ENCODE results near the gene GTF3C6.
"Not testable (repeated sequence)": the region's sequence is repeated elsewhere in the genome, so short reads cannot be mapped to it uniquely, and the experiment has no call there.

Gene GTF3C6, protein sequence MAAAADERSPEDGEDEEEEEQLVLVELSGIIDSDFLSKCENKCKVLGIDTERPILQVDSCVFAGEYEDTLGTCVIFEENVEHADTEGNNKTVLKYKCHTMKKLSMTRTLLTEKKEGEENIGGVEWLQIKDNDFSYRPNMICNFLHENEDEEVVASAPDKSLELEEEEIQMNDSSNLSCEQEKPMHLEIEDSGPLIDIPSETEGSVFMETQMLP

GRCh38 chr6:110958329-110959192 lies at the start of gene GTF3C6:
GTF3C6 (plus strand) TSS chr6:110958706; CDS start chr6:110958770, 64 bp downstream.
- DNase-seq: peak; percentile 95

DNA sequence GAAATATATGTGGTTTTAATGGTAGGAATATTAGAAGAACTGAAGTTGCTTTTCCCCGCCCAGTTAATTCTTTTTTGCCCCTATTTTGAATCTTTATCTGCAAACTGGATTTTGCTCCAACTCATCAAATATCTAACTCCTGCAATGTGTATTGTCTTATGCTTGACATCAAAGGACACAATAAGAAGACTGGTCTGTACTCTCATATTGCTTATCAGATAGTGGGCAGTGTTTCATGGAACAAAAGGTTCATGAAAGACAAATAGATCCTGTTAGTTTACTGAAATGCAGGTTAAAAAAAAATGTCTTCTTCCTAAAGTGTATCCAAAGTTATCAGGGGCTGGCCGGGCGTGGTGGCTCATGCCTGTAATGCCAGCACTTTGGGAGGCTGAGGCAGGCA lies 27.7 kb upstream of the GTF3C6 start:
- no peak for DNase-seq

- DNase-seq: no peak
Measured at GRCh38 chr6:110933912-110934311, 24.6 kb upstream of the GTF3C6 start.

DNA sequence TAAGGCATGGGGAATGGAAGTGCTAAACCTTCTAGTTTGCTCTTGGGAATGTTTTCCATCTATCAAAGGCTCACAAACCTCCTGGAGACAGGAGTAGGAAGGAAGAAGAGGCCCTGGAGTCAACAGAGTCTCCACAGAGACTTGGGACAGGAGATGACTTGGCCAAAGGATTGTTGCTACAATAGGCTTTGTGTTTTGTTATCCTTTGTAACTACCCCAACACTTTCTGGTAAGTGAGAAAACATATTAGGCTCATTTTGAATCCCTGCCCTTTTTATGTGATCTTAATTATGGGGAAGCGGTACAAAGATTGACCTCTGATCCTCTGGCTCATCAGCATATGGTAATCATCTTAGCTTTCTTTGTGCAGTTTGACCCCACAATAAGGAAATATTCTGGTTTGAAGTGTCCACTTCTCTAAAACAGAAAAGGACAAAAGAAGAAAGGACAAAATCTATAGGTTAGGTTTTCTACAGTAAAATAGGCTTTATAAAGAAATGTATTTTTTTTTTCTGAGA lies 24.1 kb upstream of the GTF3C6 start:
- no peak for DNase-seq

- no peak for DNase-seq
Measured at GRCh38 chr6:110935171-110935570, 23.3 kb upstream of the GTF3C6 start.

GRCh38 chr6:110938171-110938570 lies 20.3 kb upstream of the GTF3C6 start:
- no peak for DNase-seq

DNA sequence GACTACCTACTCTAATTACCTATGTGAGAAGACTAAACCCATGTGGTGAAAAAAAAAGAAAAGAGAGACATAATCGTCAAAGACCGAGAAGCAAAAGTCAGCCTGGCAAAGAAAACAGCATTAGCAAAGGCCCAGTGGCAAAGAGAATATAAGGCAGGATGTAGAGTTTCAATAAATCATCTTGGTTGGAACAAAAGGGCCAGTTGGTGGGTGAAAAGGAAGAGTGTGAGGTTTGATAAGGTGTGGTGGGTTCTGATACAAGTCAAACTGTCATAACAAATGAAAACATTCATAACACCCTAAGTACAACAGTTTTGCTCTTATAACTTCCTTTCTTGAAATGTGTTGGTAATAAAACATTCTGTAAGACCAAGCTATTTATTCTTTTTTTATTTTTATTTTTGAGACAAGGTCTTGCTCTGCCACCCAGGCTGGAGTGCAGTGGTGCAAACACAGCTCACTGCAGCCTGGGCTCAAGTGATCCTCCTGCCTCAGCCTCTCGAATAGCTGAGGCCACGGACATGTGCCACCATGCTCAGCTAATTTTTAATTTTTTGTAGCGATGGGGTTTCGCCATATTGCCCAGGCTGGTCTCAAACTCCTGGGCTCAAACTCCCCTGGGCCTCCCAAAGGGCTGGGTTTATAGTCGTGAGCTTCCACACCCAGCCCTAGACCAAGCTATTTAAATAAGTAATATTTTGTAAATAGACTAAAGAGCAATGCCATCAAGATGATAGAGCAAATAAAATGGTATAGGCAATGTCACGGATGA lies 18.9 kb upstream of the GTF3C6 start:
- no peak for DNase-seq

DNA sequence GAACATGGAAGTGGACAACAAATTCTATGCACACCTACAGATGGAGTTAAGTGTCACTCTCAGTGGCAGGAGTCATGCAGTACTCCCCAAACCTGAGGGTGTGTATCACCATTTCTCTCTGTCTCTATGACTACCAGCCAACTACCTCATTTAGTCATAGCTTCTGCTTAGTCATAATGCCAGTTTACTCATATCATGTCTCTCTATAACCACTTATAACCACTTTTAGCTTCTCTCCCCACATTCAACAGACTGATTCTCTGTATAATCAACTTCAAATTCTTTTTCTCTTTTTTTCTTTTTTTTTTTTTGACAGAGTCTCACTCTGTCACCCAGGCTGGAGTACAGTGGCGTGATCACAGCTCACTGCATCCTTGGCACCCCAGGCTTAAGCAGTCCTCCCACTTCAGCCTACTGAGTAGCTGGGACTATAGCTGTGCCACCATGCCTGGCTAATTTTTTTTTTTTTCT lies 13.8 kb upstream of the GTF3C6 start:
- DNase-seq: peak; percentile 66

DNA sequence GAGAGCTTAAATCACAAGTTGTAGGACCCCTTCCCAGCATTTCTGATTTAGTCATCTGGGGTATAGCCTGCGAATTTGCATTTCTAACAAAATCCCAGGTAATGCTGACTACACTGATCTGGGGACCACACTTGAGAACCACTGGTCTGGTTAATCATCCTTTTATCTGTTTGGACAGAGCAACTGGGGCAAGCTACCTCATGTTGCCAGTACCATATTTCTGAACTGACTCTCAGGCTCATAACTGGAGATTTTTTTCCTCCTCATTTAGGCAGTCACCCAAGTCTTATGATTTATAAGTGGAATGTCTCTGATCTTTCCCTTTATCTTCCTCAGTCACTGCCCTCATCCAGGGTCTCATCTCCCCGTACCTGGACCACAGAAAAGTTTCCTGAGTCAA lies 12.0 kb upstream of the GTF3C6 start:
- no peak for DNase-seq

- DNase-seq: no peak
Measured at GRCh38 chr6:110949679-110950285, 8.7 kb upstream of the GTF3C6 start.

DNA sequence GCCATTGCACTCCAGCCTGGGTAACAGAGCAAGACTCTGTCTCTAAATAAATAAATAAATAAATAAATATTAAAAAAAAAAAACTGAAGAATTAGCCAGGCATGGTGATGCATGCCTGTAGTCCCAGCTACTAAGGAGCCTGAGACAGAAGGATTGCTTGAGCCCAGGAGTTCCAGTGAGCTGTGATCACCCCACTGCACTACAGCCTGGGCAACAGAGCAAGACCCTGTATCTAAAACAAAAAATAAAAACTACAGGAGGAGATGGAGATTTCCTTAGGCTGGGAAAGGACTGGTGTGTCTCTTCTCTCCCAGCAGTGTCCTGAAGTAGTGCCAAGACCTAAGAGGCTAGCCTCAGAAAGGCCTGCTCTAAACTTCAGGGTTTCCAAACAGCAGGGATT lies 8.1 kb upstream of the GTF3C6 start:
- no peak for DNase-seq

- DNase-seq: no peak
Measured at GRCh38 chr6:110951008-110951407, 7.5 kb upstream of the GTF3C6 start.

- DNase-seq: no peak
Measured at GRCh38 chr6:110951986-110952794, 6.3 kb upstream of the GTF3C6 start.

- DNase-seq: no peak
Measured at GRCh38 chr6:110953633-110954303, 4.7 kb upstream of the GTF3C6 start.

- no peak for DNase-seq
Measured at GRCh38 chr6:110960014-110960390, 1.5 kb downstream of the GTF3C6 start.

DNA sequence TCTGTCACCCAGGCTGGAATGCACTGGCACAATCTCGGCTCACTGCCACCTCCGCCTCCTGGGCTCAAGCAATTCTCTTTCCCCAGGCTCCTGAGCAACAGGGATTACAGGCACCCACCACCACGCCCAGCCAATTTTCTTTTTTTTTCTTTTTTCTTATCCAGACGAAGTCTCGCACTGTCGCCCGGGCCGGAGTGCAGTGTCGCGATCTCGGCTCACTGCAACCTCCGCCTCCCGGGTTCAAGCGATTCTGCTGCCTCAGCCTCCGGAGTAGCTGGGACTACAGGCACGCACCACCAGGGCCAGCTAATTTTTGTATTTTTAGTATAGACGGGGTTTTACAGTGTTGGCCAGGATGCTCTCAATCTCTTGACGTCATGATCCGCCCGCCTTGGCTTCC lies 4.1 kb downstream of the GTF3C6 start:
- DNase-seq: not testable (repeated sequence)

DNA sequence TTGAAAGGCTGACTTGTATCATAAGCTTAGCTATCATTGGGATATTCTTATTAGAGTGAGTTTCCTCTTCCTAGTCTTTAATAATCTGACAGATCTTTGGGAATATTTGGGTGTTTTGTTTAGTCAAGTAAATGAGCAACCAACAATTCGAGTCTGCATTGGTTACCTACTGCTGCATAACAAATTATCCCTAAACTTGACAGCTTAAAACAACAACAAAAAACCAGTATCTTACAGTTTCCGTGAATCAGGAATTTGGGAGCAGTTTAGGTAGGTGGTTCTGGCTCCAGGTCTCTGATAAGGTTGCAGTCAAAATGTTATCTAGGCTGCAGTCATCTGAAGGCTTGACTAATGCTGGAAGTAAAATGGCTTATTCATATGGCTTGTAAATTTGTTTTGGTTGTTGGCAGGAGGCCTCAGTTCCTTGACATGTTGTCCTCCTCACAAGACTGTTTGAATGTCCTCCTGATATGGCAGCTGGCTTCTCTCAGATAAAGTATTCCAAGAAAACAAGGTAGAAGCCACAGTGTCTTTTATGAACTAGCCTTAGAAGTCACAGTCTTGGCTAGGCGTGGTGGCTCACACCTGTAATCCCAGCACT lies 7.2 kb downstream of the GTF3C6 start:
- DNase-seq: peak; percentile 11

DNA sequence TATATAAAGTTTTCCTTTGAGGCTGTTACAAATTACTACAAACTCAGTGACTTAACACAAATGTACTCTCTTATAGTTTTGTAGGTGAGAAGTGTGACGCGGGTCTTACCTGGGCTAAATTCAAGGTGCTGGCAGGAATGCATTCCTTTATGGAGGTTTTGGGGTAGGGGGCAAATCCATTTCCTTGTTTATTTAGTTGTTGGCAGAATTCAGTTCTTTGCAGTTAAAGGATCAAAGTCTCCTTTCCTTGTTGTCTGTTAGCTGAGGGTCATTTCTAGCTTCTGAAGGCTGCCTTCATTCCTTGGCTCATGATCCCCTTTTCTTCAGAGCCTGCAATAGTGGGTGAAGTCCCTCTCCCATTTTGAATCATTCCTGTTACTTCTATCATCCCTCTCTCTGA lies 10.2 kb downstream of the GTF3C6 start:
- DNase-seq: peak; percentile 19

- no peak for DNase-seq
Measured at GRCh38 chr6:110971468-110971867, 13.0 kb downstream of the GTF3C6 start.

GRCh38 chr6:110976575-110976974 lies 18.1 kb downstream of the GTF3C6 start:
- DNase-seq: no peak

DNA sequence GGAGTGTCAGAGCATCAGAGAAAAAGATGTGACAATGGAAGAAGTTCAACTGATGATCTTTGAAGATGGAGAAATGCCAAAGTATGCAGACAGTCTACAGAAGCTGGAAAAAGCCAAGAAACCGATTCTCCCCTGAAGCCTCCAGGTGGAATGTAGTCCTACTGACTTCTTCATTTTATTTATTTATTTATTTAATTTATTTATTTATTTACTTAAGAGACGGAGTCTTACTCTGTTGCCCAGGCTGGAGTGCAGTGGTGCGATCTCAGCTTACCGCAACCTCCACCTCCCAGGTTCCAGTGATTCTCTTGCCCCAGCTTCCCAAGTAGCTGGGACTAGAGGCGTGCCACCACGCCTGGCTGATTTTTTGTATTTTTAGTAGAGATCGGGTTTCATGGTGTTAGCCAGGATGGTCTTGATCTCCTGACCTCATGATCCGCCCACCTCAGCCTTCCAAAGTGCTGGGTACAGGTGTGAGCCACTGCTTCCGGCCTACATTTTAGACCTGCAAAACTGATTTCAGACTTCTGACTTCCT lies 21.1 kb downstream of the GTF3C6 start:
- no peak for DNase-seq
